KMS-11 (cell line): ENCODE measurements around the gene DDX31.

ENCODE experiments used
- H2AFZ ChIP-seq: fragments of 200-600 bp; sonication (generic); 2 replicates; pipeline ENCODE4 v1.6.1; 2016; ENCODE audit warnings: antibody characterized with exemption, mixed run types, low read depth
- H3K27ac ChIP-seq: fragments of 200-600 bp; sonication (generic); 2 replicates; pipeline ENCODE4 v1.6.1; 2016; ENCODE audit warnings: mild to moderate bottlenecking, mixed run types
- H3K27me3 ChIP-seq: fragments of 200-600 bp; sonication (generic); 2 replicates; pipeline ENCODE4 v1.6.1; 2017; ENCODE audit warnings: mild to moderate bottlenecking, low read depth, mixed run types, moderate library complexity; ENCODE audit not compliant: insufficient read depth
- H3K36me3 ChIP-seq: fragments of 200-600 bp; sonication (generic); 2 replicates; pipeline ENCODE4 v1.6.1; 2017; ENCODE audit warnings: mild to moderate bottlenecking, mixed run types; ENCODE audit not compliant: insufficient read depth
- H3K4me1 ChIP-seq: fragments of 200-600 bp; sonication (generic); 2 replicates; pipeline ENCODE4 v1.6.1; 2016; ENCODE audit warnings: mild to moderate bottlenecking, low read depth, mixed run types; ENCODE audit not compliant: poor library complexity, severe bottlenecking
- H3K4me2 ChIP-seq: fragments of 200-600 bp; sonication (generic); 2 replicates; pipeline ENCODE4 v1.7.0; 2016; ENCODE audit warnings: mild to moderate bottlenecking, mixed run types
- H3K4me3 ChIP-seq: fragments of 200-600 bp; sonication (generic); IDR thresholded peaks from 2 replicates; pipeline ENCODE4 v1.6.1; 2017; ENCODE audit warnings: low read depth, low read length, mixed read lengths; ENCODE audit not compliant: insufficient read depth
- H3K79me2 ChIP-seq: fragments of 200-600 bp; sonication (generic); 2 replicates; pipeline ENCODE4 v1.6.1; 2016; ENCODE audit warnings: low read depth, mixed run types; ENCODE audit not compliant: insufficient read depth
- H3K9ac ChIP-seq: fragments of 200-600 bp; sonication (generic); 2 replicates; pipeline ENCODE4 v1.6.1; 2016; ENCODE audit warnings: mild to moderate bottlenecking, mixed run types
- H4K20me1 ChIP-seq: fragments of 200-600 bp; sonication (generic); 2 replicates; pipeline ENCODE4 v1.6.1; 2016; ENCODE audit warnings: mild to moderate bottlenecking, mixed run types; ENCODE audit not compliant: insufficient read depth
- TF ChIP-seq, protein P1 (sequence below): fragments of 200-600 bp; sonication (generic); conservative IDR thresholded peaks from 2 replicates; pipeline ENCODE4 v1.6.1; 2017; ENCODE audit warnings: low read depth, mild to moderate bottlenecking, antibody characterized with exemption, low read length, moderate library complexity, mixed read lengths

Gene DDX31

GRCh38 chr9:132596200-132596599 is 73.6 kb downstream of the DDX31 start:
- H3K4me2 ChIP-seq, result no peak overlapping the region
- H3K36me3 ChIP-seq, result no peaks in the 10 kb centered on the region
- H3K27me3 ChIP-seq, result no peaks in the 10 kb centered on the region
- H3K9ac ChIP-seq, result no peak overlapping the region
- no peaks in the 10 kb centered on the region for H3K79me2 ChIP-seq
- no peak overlapping the region for H2AFZ ChIP-seq
- TF ChIP-seq, protein P1, sequence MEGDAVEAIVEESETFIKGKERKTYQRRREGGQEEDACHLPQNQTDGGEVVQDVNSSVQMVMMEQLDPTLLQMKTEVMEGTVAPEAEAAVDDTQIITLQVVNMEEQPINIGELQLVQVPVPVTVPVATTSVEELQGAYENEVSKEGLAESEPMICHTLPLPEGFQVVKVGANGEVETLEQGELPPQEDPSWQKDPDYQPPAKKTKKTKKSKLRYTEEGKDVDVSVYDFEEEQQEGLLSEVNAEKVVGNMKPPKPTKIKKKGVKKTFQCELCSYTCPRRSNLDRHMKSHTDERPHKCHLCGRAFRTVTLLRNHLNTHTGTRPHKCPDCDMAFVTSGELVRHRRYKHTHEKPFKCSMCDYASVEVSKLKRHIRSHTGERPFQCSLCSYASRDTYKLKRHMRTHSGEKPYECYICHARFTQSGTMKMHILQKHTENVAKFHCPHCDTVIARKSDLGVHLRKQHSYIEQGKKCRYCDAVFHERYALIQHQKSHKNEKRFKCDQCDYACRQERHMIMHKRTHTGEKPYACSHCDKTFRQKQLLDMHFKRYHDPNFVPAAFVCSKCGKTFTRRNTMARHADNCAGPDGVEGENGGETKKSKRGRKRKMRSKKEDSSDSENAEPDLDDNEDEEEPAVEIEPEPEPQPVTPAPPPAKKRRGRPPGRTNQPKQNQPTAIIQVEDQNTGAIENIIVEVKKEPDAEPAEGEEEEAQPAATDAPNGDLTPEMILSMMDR, result no peak
- H3K27ac ChIP-seq, result no peak overlapping the region
- H3K4me1 ChIP-seq, result no peaks in the 10 kb centered on the region
- H3K4me3 ChIP-seq, result no peak overlapping the region
- H4K20me1 ChIP-seq, result no peaks in the 10 kb centered on the region

GRCh38 chr9:132595319-132595718 is 74.5 kb downstream of the DDX31 start:
- H2AFZ ChIP-seq, result no peak overlapping the region
- TF ChIP-seq, protein P1, result no peak
- H3K9ac ChIP-seq, result no peak overlapping the region
- no peak overlapping the region for H3K4me3 ChIP-seq
- no peaks in the 10 kb centered on the region for H3K27me3 ChIP-seq
- H3K4me1 ChIP-seq, result no peaks in the 10 kb centered on the region
- no peaks in the 10 kb centered on the region for H4K20me1 ChIP-seq
- H3K27ac ChIP-seq, result no peak overlapping the region
- no peak overlapping the region for H3K4me2 ChIP-seq
- no peaks in the 10 kb centered on the region for H3K36me3 ChIP-seq
- no peaks in the 10 kb centered on the region for H3K79me2 ChIP-seq

DNA sequence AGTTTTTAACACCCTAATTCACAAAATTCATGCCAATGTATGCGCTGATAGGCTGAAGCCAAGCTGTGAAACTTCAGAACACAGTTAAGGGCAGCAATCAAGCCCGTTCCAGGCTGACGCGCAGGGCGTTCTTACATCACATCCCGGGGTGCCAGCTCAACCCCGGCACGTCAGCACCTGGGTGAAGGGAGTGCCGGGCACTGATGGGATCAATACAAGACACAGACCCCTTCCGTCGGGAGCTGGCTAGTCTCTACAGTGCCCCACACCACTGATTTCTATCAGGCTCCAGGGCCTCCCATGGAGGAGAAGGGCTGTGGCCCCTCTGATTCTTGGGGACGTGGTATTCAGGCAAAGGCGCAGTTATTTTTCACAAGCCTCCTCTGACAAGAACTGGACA is 75.4 kb downstream of the DDX31 start:
- no peak overlapping the region for H3K27ac ChIP-seq
- no peaks in the 10 kb centered on the region for H3K27me3 ChIP-seq
- H3K36me3 ChIP-seq, result no peaks in the 10 kb centered on the region
- H3K4me3 ChIP-seq, result no peak overlapping the region
- no peak overlapping the region for H3K4me2 ChIP-seq
- no peaks in the 10 kb centered on the region for H3K4me1 ChIP-seq
- H4K20me1 ChIP-seq, result no peaks in the 10 kb centered on the region
- H3K79me2 ChIP-seq, result no peaks in the 10 kb centered on the region
- H3K9ac ChIP-seq, result no peak overlapping the region
- TF ChIP-seq, protein P1, result no peak
- no peak overlapping the region for H2AFZ ChIP-seq

- no peaks in the 10 kb centered on the region for H4K20me1 ChIP-seq
- H3K4me3 ChIP-seq, result no peak overlapping the region
- no peak overlapping the region for H3K4me2 ChIP-seq
- H3K36me3 ChIP-seq, result no peaks in the 10 kb centered on the region
- no peaks in the 10 kb centered on the region for H3K4me1 ChIP-seq
- H3K27ac ChIP-seq, result no peak overlapping the region
- H3K27me3 ChIP-seq, result no peaks in the 10 kb centered on the region
- H3K79me2 ChIP-seq, result no peaks in the 10 kb centered on the region
- H3K9ac ChIP-seq, result no peak overlapping the region
- TF ChIP-seq, protein P1, result no peak
- H2AFZ ChIP-seq, result no peak overlapping the region
These were observed 77.3 kb downstream of the DDX31 start for GRCh38 chr9:132592451-132592850.

DNA sequence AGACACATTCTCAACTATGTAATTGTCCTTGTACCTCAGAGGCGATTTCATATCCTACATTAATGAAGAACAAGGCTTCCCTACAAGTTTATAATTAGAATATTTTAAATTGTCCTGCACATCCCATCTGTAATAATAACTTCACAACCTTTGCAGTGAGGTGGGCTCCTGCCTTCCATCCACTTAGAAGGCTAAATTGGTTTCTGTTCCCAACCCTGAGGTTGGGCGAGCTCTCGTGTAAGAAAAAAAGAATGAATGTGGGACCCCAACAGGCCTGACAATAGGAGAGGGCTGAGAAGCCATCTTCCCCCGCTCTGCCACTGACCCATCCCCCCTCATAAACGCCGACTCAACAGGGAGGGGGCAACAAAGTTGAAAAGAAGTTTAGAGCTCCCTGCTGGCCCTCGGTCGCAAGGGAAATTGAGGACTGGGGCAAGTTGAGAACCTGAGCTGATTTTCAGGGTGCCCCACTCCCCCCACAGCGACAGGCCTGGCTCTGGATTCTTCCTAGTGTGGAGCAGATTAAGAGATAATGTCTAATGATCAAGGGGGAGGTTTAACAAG is 78.0 kb downstream of the DDX31 start:
- Histone ChIP-seq H3K9ac (no peak overlapping the region), H3K79me2 (no peaks in the 10 kb centered on the region), H3K36me3 (no peaks in the 10 kb centered on the region), H4K20me1 (no peaks in the 10 kb centered on the region), H2AFZ (no peak overlapping the region), H3K27ac (no peak overlapping the region), H3K4me3 (no peak overlapping the region), H3K4me1 (no peaks in the 10 kb centered on the region), H3K4me2 (no peak overlapping the region), H3K27me3 (no peaks in the 10 kb centered on the region)
- TF ChIP-seq, protein P1, result no peak
